Stimulated activated CD4-positive, alpha-beta T cell treated with anti-CD3 and anti-CD28 coated beads, Interleukin-12 subunit alpha, Interleukin-12 subunit beta, amount 100 ng/mL, for 4 hours (primary cell): ENCODE measurements around the gene TP53AIP1.

Source experiments
- DNase-seq: peaks from one replicate; pipeline ENCODE4 v3.0.0-alpha.2; 2020

Gene TP53AIP1

GRCh38 chr11:128886406-128887124 lies 56.1 kb downstream of the TP53AIP1 start:
- no peak for DNase-seq
